ENCODE measurements around the gene PKNOX2. TPM values are rescaled to one million over a fixed set of nuclear protein-coding genes. Genes with fewer than 3 reads are reported as not detected.

Gene PKNOX2
- total RNA-seq, 1 donor = not detected

DNA sequence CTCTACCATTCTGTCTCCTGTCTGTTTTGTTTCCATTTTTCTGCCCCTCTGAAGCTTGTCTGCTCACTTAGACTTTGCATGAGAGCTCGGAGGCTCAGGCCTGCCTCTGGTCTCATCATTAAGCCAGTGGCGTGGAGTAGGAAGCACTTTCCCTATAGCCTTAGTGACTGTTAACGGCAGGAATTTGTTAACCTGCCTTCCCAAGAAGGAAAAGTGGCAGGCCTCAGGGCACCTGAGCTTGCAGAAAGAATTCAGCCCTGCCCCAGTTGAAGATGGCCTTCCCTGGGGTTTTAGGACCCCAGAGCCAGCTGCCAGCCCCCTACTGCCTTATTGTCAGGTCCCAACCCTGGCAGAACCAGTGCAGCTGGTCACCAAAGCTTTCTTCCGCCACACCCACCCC, 93.2 kb downstream of the PKNOX2 start:
- DNase-seq (ENCODE audit: low read depth in 2 of 3, low spot score in 2 of 3) = no peak

DNA sequence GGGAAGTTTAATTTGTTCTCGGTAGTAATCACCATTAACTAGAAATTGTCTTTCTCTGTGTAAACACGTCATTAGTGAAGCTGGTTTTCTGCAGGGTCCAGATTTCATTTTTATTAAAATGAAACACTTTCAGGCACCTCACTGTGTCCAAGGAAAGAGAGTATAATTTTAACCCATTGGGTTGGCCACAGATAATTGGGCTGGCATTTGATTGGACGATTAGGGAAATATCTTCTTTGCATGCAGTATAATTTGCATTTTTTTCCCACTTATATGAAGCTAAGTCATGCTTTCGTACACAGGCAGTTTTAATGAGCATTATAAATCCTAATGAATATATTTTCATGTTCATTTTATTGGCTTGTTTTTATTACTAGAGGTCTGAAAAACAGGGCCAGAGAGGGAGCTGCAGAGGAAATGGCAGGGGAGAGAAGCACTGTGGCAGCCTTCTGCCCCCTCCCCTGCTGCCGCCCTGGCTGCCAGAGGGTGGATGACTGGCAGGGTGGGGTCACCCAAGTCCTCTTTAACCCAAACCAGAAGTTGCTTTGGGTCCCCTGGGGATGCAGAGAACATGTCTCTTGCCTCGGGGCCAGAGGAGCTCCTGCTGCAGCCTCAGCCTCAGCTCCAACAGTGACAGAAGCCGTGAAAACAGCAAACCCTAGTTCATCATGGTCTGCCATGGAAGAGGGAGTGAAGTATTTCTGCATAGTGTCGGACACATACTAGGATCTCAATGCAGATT, 93.9 kb downstream of the PKNOX2 start:
- DNase-seq (ENCODE audit: low read depth in 2 of 3, low spot score in 2 of 3) = no peak

DNA sequence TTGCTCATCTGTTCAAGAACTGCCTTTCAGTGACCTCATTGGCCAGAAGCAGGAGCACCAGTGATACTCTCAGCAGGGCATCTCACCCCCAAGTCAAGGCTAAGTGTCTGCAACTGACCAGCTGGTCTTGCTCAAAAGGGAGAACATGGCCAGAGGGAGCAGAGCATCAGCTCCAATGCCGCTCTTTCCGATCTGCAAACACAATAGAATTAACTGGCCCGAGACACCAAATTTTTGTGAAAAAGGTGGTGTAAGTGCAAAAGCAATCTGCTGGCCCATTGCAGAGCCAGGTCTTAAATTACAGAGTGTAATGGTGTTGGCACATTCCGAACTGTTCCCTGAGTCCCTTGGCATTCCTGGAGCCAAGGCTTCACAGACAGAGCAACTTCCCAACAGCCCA, 97.0 kb downstream of the PKNOX2 start:
- no peak for DNase-seq (ENCODE audit: low read depth in 2 of 3, low spot score in 2 of 3)

DNA sequence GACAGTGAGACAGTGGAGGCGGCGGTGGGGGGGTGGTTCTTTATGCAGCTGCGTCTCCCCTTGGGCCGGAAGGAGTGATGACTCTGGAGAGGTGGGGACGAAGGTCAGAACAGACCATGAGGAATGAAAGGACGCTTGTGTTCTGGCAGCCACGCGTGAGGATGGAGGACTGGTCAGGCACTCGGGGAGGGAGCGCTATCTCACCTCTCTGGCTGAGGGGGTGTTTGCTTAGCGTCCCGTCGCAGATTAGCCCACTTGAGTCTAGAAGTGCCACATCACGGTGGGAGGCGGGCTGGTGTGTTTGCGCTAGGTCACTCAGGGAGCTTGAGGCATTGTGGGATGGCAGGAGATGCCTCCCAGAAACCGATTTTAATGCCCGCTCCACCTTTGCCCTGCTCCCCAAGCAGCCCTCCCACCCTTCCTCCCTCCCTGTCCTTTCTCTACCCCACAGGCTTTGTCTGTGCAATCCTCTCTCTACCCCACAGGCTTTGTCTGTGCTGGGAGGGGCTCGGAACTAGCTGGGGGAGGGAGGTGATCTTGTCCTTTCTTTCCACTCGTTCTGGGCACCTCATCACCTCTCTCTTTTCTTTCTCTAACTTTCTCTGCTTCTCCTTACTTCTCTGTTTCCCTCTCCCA, 97.8 kb downstream of the PKNOX2 start:
- DNase-seq (ENCODE audit: low read depth in 2 of 3, low spot score in 2 of 3) = no peak

DNA sequence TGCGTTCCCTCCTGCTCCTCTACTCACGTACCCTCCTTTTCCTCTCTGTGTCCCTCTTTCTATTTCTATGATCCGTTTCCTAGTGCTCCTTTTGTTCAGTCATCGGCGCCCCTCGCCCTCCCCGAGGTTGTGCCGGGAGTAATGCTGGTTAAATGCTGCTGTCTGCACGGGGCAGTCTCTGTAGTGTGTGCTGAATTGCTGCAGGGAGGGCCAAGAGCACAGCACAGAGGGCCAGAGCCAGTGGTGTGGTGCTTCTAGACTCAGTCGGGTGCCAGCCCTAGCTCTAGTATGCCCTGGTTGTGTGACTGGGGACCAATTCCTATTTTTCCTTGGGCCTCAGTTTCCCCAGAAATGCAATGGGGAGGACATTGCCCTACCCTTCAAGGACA, 98.3 kb downstream of the PKNOX2 start:
- DNase-seq (ENCODE audit: low read depth in 2 of 3, low spot score in 2 of 3) = no peak

DNA sequence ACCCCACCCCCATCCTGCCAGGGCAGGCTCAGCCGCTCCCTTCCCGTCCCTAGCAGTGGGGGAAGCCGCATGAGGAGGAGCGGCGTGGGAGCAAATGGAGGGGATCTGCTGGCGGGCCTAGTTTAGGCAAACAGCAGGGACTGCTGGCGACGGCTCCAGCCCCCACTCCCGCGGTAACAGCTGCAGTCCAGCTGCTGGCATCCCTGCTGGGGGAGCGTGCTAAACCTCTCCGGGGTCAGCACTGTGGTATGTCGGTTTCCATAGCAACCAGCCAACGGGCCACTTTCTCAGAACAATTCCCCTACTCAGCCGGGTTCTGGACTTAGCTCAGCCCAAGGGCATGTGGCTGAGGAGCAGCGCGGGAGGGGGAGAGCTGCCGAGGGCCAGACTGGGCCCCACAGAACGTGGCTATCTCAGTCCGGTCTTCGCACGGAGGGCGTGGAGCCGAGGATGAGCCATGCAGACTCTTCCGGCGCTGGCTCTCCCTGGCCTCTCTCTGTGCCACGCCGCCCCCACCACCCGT, 98.8 kb downstream of the PKNOX2 start:
- DNase-seq (ENCODE audit: low read depth in 2 of 3, low spot score in 2 of 3) = peak in 1 of 3 donors; percentile 3

DNA sequence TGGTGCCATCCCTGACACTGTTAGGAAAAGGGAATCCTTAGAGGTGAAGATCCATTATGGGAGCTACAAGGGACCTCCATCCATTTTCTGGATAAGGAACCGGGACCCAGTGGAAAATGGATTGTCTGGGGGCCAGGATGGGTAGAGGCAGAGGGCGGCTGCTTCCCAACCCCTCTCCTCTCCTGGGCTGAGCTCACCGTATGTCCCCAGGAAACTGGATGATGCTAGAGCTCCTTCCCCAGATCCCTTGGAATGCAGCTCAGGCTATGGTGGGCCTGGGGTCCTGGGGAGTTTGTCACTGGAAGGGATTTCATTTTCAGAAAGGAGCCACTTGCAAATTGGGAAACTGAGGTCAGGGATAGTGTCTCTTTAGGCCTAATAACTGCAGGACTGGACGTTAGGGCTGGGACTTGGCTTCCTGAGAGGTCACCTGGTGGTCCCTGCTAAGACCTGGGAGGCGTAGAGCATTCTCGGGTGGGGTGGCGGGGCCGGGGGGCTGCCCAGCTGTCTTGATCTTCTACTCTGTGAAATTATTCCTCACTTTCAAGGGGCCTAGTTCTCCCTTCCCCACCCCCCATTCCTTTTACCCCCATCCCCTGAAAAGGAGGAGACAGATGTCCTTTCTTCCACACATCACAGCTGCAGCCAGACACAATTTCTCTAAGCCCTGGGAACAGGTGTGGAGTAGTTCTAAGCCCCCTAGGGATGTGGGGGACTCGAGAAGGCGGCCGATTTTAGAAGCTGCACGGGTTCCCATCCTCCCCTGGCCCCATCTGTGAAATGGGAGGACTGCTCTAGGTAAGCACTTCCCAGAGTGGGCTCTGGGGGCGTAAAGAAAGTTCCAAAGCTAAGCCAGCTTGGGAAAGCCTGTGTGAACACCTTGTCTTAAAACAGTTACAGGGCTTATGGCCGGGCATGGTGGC, 99.8 kb downstream of the PKNOX2 start:
- no peak for DNase-seq (ENCODE audit: low read depth in 2 of 3, low spot score in 2 of 3)

DNA sequence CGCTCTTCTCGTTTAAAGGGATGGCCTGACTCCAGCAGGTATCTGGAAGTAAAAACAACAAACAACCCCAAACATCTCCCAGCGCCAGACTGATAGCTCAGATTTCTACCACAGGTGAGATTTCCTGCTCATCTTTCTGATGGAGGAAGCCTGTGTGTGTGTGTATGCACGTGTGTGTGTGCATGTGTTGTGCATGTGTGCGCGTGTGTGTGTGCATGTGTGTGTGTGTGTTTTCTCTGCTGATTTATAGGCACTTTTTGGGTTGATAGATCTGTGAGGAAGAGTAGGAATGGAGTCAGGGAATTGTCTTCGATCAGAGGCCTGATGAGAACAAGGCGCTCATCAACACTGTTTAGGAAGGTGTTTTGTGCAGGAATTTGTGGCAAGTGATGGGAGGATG, 103.0 kb downstream of the PKNOX2 start:
- no peak for DNase-seq (ENCODE audit: low read depth in 2 of 3, low spot score in 2 of 3)

DNA sequence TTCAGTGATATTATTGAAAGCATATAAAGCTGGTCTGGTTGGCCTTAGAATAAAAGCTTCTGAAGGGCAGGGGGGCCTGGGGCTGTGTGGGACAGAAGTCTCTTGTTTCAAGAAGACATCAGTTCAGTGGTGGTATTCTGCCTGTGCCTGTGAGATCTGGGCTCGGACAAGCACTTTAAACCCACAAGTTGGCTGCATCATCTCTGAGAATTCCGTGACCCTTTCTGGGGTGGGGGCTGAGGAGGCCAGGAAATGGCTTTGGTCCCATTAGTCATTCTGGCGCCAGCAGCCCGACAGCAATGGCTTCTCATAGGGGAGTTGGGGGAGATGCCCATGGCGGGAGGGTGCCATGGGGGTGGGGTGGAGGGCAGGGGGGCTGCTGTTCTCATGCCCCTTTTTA, 104.1 kb downstream of the PKNOX2 start:
- no peak for DNase-seq (ENCODE audit: low read depth in 2 of 3, low spot score in 2 of 3)

DNA sequence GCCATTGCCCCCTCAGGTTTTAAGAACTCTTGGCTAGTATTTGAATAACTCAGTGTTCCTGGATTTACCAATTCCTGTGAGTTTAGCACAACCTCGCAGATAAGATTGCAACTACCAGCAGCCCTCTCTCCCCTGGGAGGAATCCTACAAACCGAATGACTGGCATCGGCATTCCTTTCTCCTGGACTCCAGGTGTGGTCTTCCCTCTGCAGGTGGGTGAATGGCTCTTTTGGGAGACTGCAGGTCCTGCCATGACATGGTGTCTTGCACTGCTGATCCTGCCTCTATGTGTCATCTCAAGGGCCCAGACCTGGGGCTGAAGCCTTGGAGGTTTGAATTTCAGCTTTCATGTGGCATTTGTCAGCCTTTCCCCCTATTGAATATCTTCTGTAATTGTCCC, 105.6 kb downstream of the PKNOX2 start:
- no peak for DNase-seq (ENCODE audit: low read depth in 2 of 3, low spot score in 2 of 3)

DNA sequence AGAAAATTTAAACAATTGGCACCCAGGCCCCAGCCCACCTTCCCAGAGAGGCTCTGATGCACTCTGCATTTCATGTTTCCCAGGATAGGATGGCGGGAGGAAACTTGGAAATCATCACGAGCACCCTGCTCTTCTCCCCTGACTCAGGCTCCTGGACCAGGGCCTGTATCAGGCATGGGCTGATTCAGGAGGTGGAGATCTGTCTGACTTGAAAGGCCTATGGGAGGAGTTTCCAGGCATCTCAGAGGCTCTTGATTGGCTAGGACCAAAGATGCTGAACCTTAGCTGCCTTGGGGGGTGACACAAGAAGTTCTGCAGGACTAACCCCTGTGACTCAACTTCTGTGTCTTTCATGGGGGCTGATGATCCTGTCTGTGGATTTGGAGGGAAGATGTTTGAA, 106.2 kb downstream of the PKNOX2 start:
- DNase-seq (ENCODE audit: low read depth in 2 of 3, low spot score in 2 of 3) = no peak

DNA sequence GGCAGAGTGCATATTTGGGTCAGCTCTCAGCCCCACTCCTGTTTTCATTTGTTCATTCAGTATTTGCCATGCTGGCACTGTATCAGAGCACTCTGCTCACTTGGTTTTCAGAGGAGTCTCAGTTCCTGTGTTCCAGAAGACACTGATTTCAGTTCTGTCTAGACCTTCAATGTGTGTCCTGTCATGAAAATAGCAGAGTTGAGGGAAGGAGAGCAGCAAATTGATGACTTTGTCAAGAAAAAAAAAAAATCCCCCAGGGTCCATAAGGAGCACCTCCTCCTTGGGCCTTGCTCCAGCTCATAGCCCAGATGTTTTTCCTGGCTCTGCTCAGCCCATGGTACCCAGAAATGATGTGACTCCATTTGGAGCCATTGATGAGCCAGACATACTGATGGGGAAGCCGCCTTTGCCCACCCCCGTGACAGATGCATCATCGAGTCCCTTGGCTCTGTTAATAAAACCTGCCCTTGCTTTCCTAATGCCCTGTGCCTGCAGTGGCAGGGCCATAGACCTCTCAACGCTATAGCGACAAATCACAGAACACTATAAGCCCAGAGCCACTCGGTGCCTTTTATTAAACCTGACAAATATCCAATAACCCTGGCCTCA, 107.0 kb downstream of the PKNOX2 start:
- DNase-seq (ENCODE audit: low read depth in 2 of 3, low spot score in 2 of 3) = no peak

DNA sequence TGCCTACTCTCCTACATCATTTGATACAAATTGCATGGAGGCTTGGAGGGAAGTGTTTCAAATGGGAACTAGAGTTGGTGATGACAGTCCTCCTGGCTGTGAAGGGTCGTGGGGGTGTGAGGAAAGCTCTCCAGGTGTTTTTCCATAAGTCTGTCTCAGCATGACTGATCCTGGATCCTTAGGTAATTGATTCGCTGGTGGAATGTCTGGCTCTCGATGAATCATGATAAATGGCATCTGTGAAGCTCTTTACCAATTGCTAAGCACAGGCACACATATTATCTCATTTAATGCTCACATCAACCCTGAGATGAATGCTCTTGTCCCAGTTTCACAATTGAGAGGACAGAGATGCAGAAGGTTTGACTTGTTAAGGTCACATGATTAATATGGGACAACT, 107.5 kb downstream of the PKNOX2 start:
- DNase-seq (ENCODE audit: low read depth in 2 of 3, low spot score in 2 of 3) = no peak

DNA sequence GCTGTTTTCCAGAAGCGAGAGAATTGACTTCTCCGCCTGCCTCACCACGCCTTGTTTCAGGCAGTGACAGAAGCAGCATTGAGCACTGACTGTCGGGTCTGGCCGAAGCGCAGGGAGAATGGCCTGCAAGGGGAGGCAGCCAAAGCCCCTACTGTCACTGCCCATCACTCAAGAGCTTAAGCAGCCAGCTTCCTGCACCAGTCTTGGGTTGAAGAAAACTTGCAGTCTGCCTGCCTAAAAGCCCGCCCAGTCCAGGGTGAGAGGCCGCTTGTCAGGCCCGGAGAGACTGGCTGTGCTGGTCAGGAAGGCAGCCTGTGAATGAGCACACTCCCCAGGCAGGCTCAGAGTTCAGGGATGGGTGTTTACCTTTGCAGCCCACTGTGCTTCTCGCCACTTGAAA, 108.3 kb downstream of the PKNOX2 start:
- no peak for DNase-seq (ENCODE audit: low read depth in 2 of 3, low spot score in 2 of 3)

DNA sequence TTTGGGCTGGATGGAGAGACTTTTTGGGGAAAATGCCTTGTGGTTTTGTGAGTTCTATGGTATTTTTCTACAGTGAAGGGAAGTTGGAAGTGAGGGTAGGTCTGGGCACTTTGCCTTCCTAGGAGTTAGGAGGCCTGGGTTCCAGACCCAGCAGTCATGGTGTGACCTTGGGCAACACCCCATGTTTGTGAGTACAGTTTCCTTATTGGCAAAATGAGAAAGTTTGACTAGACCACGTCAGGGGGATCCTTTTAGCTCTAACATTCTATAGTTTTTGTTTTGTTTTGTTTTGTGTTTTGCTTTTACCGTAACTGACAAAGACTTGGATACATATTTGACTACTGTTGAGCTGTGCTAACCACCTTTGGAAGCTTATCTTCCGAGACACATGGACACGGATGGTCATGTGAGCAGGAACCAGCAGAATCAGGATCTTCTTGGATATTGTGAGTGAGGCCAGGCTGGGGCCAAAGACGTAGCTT, 109.0 kb downstream of the PKNOX2 start:
- DNase-seq (ENCODE audit: low read depth in 2 of 3, low spot score in 2 of 3) = no peak

DNA sequence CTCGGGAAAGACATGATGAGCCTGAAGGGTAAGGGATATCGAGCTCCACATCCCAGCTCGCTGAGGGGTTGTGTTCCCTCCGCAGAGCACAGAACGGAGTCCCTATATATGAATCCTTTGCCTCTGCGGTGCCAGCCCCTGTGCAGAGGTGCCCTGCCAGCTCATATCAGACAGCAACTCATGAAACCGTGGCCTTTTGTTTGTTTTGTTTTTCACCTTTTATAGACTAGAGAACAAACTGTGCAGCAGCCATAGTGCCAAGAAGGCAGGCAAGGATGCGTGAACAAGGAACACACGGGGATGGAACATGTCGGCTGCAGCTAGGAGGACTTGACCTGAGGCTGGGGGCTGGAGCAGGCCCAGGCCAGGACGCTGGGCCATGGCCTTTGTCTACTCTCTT, 109.8 kb downstream of the PKNOX2 start:
- DNase-seq (ENCODE audit: low read depth in 2 of 3, low spot score in 2 of 3) = no peak

DNA sequence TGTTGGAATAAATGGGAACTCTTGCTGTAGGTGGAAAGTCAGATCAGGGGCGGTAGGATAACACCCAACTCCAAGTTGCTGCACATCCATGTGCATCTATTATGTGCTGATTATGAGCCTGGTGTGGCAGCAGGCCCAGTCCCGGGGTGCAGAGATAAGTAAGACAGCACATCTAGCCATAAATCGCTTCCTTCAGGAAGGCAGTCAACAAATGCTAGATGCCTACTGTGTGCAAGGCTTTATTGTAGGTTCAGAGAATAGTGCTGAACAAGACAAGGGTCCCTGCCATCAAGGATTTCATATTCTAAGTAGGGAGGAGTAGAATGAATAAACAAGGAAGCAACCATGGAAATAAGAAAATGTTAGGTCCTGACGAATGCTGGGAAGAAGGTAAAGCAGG, 110.2 kb downstream of the PKNOX2 start:
- no peak for DNase-seq (ENCODE audit: low read depth in 2 of 3, low spot score in 2 of 3)

DNA sequence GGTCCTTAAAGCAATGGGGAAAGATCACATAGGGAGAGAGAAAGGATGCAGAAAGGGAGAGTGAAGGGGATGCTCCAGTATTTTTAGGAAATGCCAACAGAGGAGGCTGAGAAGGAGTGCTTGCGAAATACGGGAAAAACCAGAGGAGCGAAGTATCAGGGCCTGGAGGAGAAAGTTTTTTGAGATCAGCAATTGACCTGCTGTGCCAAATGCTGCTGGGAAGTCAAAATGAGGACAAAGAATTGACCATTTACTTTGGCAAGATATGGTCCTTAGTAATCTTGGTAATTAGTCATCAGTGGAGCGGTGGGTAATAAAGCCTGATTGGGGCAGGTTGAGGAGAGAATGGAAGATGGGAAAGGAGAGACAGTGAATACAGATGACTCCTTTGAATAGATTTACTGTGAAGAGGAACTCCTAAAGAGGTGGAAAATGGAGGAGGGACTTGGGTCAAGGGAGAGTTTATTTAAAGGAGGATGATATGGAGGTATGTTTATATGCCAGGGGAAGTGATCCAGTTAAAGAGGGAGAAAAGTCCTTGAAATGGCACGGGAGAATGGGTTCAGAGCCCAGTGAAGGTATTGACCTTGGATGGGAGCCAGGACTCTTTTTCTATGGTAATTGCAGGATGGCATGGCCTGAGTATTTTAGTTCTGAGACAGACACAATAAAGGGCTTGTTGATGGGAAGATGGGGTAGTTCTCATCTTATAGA, 111.5 kb downstream of the PKNOX2 start:
- DNase-seq (ENCODE audit: low read depth in 2 of 3, low spot score in 2 of 3) = no peak

DNA sequence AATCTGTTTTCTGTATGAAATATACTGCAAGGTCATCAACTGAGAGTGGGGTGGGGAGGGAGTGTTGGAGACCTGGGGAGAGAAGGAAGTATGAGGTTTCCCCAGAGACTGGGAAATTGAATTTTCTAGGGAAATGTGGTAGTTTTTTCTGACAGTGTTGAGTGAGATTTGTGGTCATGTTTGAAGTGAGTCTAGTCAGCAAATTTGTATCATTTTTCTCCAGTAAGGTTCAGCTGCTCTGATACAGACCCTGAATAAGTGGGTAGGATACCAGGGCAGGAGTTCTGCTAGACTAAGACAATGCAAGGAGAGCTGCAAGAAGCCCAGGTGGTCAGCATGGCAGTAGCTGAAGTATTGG, 112.0 kb downstream of the PKNOX2 start:
- no peak for DNase-seq (ENCODE audit: low read depth in 2 of 3, low spot score in 2 of 3)

DNA sequence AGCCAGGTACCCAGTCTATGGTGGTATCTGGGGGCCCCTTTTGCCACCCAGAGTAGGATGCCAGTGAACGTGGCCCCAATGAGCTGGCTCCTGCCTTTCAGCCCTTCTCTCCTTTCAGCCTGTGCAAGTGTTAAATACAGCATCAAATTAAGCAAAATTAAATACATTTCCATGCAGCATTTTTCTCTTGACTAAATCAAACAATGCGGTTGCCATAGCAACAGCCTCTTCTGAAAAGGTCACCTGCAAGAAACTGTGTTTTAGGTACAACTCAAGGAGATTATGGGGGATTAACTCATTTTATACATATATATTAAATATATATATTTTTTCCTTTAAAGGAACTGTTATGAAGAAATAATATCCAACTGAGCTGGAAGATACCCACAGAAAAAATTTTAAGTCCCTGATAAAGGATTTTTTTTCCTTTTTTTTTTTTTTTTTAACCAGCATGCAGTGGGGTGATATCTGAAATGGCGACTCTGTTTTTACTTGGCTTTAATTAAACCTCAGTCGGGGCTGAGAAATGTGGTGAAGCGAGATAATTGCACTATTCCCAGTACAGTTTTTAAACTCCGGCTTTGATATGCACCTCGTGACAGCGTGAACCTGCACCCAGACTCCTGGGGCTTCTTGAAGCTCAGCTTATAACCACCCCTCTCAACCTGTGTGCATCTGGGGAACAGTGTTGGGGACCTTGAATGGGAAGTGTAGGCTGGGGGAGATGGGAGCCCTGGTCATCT, 115.3 kb downstream of the PKNOX2 start:
- DNase-seq (ENCODE audit: low read depth in 2 of 3, low spot score in 2 of 3) = no peak
